Esophagus squamous epithelium (tissue), 4 donors: ENCODE data around the gene CEBPE.

Experiments
- POLR2A ChIP-seq, 4 donors: fragments of 450-650 bp; IDR thresholded peaks; one replicate each; pipeline ENCODE4 v1.6.1; 2017; ENCODE audit warnings: antibody characterized with exemption in 4 of 4, mild to moderate bottlenecking in 4 of 4, moderate library complexity in 3 of 4
- TF ChIP-seq, protein P1 (sequence below), 6 experiments: fragments of 450-650 bp in 4 of 6; fragments of 200-600 bp in 2 of 6; sonication (generic) in 2 of 6; IDR thresholded peaks; one replicate each; pipeline ENCODE4 v1.5.1; 2016 to 2019; ENCODE audit warnings: antibody characterized with exemption in 6 of 6, mild to moderate bottlenecking in 4 of 6, moderate library complexity in 4 of 6

DNA sequence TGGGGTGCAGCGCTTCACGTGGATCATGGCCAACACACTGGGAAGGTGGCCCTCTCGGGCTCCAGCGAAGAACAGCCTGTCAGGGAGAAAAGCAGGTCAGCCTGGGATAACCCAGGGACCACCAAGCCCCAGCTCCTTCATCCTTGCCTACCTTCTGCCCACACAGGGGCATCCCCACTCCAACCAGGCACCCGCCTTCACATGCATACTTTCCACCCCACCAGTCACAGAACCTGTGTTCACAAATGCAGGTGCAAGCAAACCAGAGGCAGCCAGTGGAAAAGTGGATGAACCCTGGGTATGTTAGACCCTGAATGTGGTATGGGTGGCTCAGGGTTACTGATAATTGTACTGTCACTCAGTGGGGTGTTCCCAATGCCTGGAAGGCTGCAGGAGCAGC lies 12.4 kb upstream of the CEBPE start:
- TF ChIP-seq, protein P1, sequence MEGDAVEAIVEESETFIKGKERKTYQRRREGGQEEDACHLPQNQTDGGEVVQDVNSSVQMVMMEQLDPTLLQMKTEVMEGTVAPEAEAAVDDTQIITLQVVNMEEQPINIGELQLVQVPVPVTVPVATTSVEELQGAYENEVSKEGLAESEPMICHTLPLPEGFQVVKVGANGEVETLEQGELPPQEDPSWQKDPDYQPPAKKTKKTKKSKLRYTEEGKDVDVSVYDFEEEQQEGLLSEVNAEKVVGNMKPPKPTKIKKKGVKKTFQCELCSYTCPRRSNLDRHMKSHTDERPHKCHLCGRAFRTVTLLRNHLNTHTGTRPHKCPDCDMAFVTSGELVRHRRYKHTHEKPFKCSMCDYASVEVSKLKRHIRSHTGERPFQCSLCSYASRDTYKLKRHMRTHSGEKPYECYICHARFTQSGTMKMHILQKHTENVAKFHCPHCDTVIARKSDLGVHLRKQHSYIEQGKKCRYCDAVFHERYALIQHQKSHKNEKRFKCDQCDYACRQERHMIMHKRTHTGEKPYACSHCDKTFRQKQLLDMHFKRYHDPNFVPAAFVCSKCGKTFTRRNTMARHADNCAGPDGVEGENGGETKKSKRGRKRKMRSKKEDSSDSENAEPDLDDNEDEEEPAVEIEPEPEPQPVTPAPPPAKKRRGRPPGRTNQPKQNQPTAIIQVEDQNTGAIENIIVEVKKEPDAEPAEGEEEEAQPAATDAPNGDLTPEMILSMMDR (IDR thresholded peaks at IDR 0.05), result no peak
- no peak for TF ChIP-seq POLR2A (IDR thresholded peaks at IDR 0.05)
